Uterus (tissue), 4 donors: Measurements from ENCODE around the gene IPO13. TPM values are rescaled to one million over a fixed set of nuclear protein-coding genes. Genes with fewer than 3 reads are reported as not detected.

Experiments used
- DNase-seq, 2 donors: peaks; one replicate each; pipeline ENCODE4 v3.0.0-alpha.2; 2019 to 2020
- H3K27ac ChIP-seq, 2 donors: fragments of 200-600 bp; sonication (generic); 1 replicate in 1 of 2; 2 replicates in 1 of 2; pipeline ENCODE4 v1.5.1; 2016 to 2018
- H3K27me3 ChIP-seq, 2 donors: fragments of 200-600 bp; sonication (generic); one replicate each; pipeline ENCODE4 v1.5.1; 2018 to 2019; ENCODE audit warnings: control low read depth in 1 of 2
- H3K36me3 ChIP-seq, 2 donors: fragments of 200-600 bp; sonication (generic); one replicate each; pipeline ENCODE4 v1.5.1; 2019; ENCODE audit warnings: control low read depth in 1 of 2
- H3K4me1 ChIP-seq, 2 donors: fragments of 200-600 bp; sonication (generic); one replicate each; pipeline ENCODE4 v1.5.1; 2018 to 2019; ENCODE audit warnings: control low read depth in 1 of 2
- H3K4me3 ChIP-seq, 2 donors: fragments of 200-600 bp; sonication (generic); 1 replicate in 1 of 2; 2 replicates in 1 of 2; pipeline ENCODE4 v1.5.1; 2018 to 2019; ENCODE audit warnings: mild to moderate bottlenecking in 1 of 2
- H3K9me3 ChIP-seq, 2 donors: fragments of 200-600 bp; sonication (generic); one replicate each; pipeline ENCODE4 v1.5.1; 2019; ENCODE audit warnings: control low read depth in 1 of 2
- CTCF ChIP-seq, 4 experiments: fragments of 200-600 bp in 2 of 4; fragments of 450-650 bp in 2 of 4; sonication (generic) in 2 of 4; IDR thresholded peaks; one replicate each; pipeline ENCODE4 v1.5.1; 2016 to 2019; ENCODE audit warnings: antibody characterized with exemption in 4 of 4, mild to moderate bottlenecking in 2 of 4, moderate library complexity in 1 of 4
- POLR2A ChIP-seq, 2 donors: fragments of 450-650 bp; IDR thresholded peaks; one replicate each; pipeline ENCODE4 v1.6.1; 2016; ENCODE audit warnings: antibody characterized with exemption in 2 of 2, mild to moderate bottlenecking in 1 of 2, moderate library complexity in 1 of 2
- intact Hi-C: fragments of 100-400 bp; cut with DNase I; formaldehyde crosslinking; loops from one replicate; pipeline ENCODE4 v1.15.1; 2023; ENCODE audit warnings: low total_unique reads
- total RNA-seq, 4 donors: library from RNA; depleted of rRNA in 3 of 4; stranded (reverse); fragments of >200 nt in 3 of 4; gene quantifications; one replicate each; pipeline versions ENCODE4 v1.1.0 to v1.2.4, GENCODE V29; 2014 to 2023
- donor health status: DM: yes; HTN: yes; CAD: no.

IPO13 gene
- total RNA-seq, 4 donors from 2014 or later = 6.9 to 26.7 (median 18.0) TPM

DNA sequence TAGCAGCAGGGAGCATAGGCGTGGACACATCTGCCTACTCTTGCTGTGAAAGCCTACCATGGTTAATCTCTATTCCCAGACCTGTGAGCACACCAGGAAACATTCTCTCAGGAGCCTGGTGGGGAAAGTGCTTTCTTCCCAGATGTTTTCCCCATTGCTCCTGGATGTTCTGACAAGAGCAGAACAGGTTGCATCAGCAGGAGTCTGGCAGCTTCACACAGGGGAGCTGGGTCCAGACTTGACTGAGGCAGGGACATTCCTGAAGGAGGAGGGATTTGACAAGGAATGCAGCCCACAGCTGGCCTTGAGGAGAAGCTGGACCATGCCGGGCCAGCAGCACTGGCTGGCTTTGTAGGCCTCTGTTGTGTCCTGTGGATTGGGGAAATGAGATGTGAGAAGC is 34.1 kb upstream of the IPO13 start:
- intact Hi-C loops = no loop called here
- Histone ChIP-seq H3K9me3 (no peaks in the 10 kb centered on the region), H3K27me3 (no peaks in the 10 kb centered on the region), H3K4me1 (no peaks in the 10 kb centered on the region), H3K4me3 (no peak overlapping the region), H3K36me3 (no peaks in the 10 kb centered on the region), H3K27ac (no peak overlapping the region)
- TF ChIP-seq CTCF (IDR thresholded peaks at IDR 0.05) = no peak
- TF ChIP-seq POLR2A (IDR thresholded peaks at IDR 0.05) = no peak
- peak; percentile 34 to 49 for DNase-seq

- Histone ChIP-seq H3K27me3 (no peaks in the 10 kb centered on the region), H3K36me3 (no peaks in the 10 kb centered on the region), H3K9me3 (no peaks in the 10 kb centered on the region), H3K4me3 (no peak overlapping the region), H3K4me1 (no peaks in the 10 kb centered on the region), H3K27ac (peak overlapping the region in 1 of 2 donors; percentile 27)
- TF ChIP-seq CTCF (IDR thresholded peaks at IDR 0.05) = no peak
- no peak for TF ChIP-seq POLR2A (IDR thresholded peaks at IDR 0.05)
- intact Hi-C loops = no loop called here
- DNase-seq = no peak
These were observed 33.7 kb upstream of the IPO13 start for GRCh38 chr1:43913051-43913501.

GRCh38 chr1:43913666-43914360 is 32.9 kb upstream of the IPO13 start:
- intact Hi-C loops = no loop called here
- no peak for TF ChIP-seq POLR2A (IDR thresholded peaks at IDR 0.05)
- no peak for TF ChIP-seq CTCF (IDR thresholded peaks at IDR 0.05)
- Histone ChIP-seq H3K27me3 (no peaks in the 10 kb centered on the region), H3K36me3 (no peaks in the 10 kb centered on the region), H3K4me3 (no peak overlapping the region), H3K27ac (peak overlapping the region in 1 of 2 donors; percentile 27), H3K4me1 (no peaks in the 10 kb centered on the region), H3K9me3 (no peaks in the 10 kb centered on the region)
- no peak for DNase-seq

DNA sequence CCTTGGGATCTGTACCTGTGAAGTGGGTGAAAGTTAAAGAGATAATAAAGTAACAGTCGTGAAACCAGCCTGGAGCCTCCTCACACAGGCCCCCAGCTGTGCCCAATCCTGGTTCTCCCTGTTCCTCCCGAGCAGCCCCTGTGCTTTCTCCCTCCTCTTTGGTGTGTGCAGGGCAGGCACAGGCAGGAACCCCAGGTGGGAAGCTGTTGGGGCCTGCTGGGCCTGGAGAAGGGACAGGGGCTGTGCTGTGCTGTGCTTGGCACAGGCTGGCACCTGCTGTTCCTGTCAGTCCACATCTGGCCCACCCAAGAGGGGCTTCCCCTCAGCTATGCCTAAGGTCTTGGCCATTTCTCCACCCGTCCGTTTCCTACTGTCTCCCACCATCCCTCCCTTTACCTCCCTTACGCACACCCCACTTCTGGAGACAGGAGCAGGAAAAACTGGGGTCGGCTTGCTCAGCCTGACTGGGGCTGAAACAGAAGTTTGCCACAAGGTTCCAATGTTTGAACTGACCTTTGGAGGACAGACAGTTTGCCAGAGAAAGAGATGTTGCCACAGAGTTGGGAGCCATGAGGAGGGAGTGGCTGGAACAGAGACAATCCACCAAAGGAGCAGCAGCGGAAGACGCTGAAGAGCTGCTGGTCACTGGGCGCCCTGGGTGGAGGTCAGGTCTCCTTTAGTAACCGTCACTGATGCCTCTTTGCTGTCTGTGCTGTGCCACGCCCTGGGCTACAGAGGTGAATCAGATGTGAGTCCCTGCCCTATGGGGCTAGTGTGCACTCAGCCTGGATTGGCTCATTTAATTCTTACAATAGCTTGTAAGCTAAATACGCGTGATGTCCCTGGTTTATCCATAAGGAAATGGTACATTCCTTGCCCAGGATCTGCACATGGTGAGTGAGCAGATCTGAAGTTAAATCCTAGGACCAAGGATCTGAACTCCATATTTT is 31.9 kb upstream of the IPO13 start:
- H3K9me3 ChIP-seq = no peaks in the 10 kb centered on the region
- no peak overlapping the region for H3K4me3 ChIP-seq
- H3K4me1 ChIP-seq = no peaks in the 10 kb centered on the region
- TF ChIP-seq CTCF (IDR thresholded peaks at IDR 0.05) (no peak), POLR2A (IDR thresholded peaks at IDR 0.05) (no peak)
- H3K36me3 ChIP-seq = no peaks in the 10 kb centered on the region
- intact Hi-C loops = no loop called here
- no peaks in the 10 kb centered on the region for H3K27me3 ChIP-seq
- H3K27ac ChIP-seq = no peak overlapping the region
- no peak for DNase-seq

- Histone ChIP-seq H3K27me3 (no peaks in the 10 kb centered on the region), H3K27ac (no peak overlapping the region), H3K4me3 (no peak overlapping the region), H3K9me3 (no peaks in the 10 kb centered on the region), H3K4me1 (no peaks in the 10 kb centered on the region), H3K36me3 (no peaks in the 10 kb centered on the region)
- no peak for DNase-seq
- no peak for TF ChIP-seq CTCF (IDR thresholded peaks at IDR 0.05)
- no peak for TF ChIP-seq POLR2A (IDR thresholded peaks at IDR 0.05)
- intact Hi-C loops = no loop called here
These were observed 26.8 kb upstream of the IPO13 start for GRCh38 chr1:43919906-43920305.
